ENCODE measurements around the gene MRGPRF.

The MRGPRF gene

GRCh38 chr11:69054397-69055211 lies 41.6 kb upstream of the MRGPRF start:
- TF ChIP-seq JUND (IDR thresholded peaks at IDR 0.05; ENCODE audit: low read depth), result no peak
- no peak for DNase-seq (ENCODE audit: low read depth in 1 of 2, low spot score in 1 of 2)
- in situ Hi-C loops (cut with HindIII; ENCODE audit: low pct_unique_long_range_greater_than_20kb, low sequenced_read_pairs), result no loop called here

GRCh38 chr11:69053546-69054396 lies 40.7 kb upstream of the MRGPRF start:
- no peak for DNase-seq (ENCODE audit: low read depth in 1 of 2, low spot score in 1 of 2)
- in situ Hi-C loops (cut with HindIII; ENCODE audit: low pct_unique_long_range_greater_than_20kb, low sequenced_read_pairs), result no loop called here
- no peak for TF ChIP-seq JUND (IDR thresholded peaks at IDR 0.05; ENCODE audit: low read depth)

GRCh38 chr11:69053169-69053477 lies 40.1 kb upstream of the MRGPRF start:
- in situ Hi-C loops (cut with HindIII; ENCODE audit: low pct_unique_long_range_greater_than_20kb, low sequenced_read_pairs), result no loop called here

GRCh38 chr11:69052343-69053168 lies 39.5 kb upstream of the MRGPRF start:
- no peak for TF ChIP-seq JUND (IDR thresholded peaks at IDR 0.05; ENCODE audit: low read depth)
- in situ Hi-C loops (cut with HindIII; ENCODE audit: low pct_unique_long_range_greater_than_20kb, low sequenced_read_pairs), result no loop called here
- no peak for DNase-seq (ENCODE audit: low read depth in 1 of 2, low spot score in 1 of 2)

More at GRCh38 chr11:69053169-69053477, 40.1 kb upstream of the MRGPRF start:
- no peak for DNase-seq (ENCODE audit: low read depth in 1 of 2, low spot score in 1 of 2)
- TF ChIP-seq JUND (IDR thresholded peaks at IDR 0.05; ENCODE audit: low read depth), result no peak

- no peak for DNase-seq (ENCODE audit: low read depth in 1 of 2, low spot score in 1 of 2)
- TF ChIP-seq JUND (IDR thresholded peaks at IDR 0.05; ENCODE audit: low read depth), result no peak
- in situ Hi-C loops (cut with HindIII; ENCODE audit: low pct_unique_long_range_greater_than_20kb, low sequenced_read_pairs), result no loop called here
Observed at GRCh38 chr11:69051381-69052342, 38.6 kb upstream of the MRGPRF start.

- DNase-seq (ENCODE audit: low read depth in 1 of 2, low spot score in 1 of 2), result no peak
- in situ Hi-C loops (cut with HindIII; ENCODE audit: low pct_unique_long_range_greater_than_20kb, low sequenced_read_pairs), result no loop called here
- no peak for TF ChIP-seq JUND (IDR thresholded peaks at IDR 0.05; ENCODE audit: low read depth)
Observed at GRCh38 chr11:69050592-69051380, 37.7 kb upstream of the MRGPRF start.

GRCh38 chr11:69049490-69049867 lies 36.4 kb upstream of the MRGPRF start:
- no peak for TF ChIP-seq JUND (IDR thresholded peaks at IDR 0.05; ENCODE audit: low read depth)
- DNase-seq (ENCODE audit: low read depth in 1 of 2, low spot score in 1 of 2), result peak in 1 of 2 experiments; percentile 12
- in situ Hi-C loops (cut with HindIII; ENCODE audit: low pct_unique_long_range_greater_than_20kb, low sequenced_read_pairs), result no loop called here

- DNase-seq (ENCODE audit: low read depth in 1 of 2, low spot score in 1 of 2), result peak; percentile 97 to 100
- in situ Hi-C loops (cut with HindIII; ENCODE audit: low pct_unique_long_range_greater_than_20kb, low sequenced_read_pairs), result no loop called here
- TF ChIP-seq JUND (IDR thresholded peaks at IDR 0.05; ENCODE audit: low read depth), result no peak
Observed at GRCh38 chr11:69048694-69049489, 35.8 kb upstream of the MRGPRF start, which contains the start of gene TPCN2. TSS of gene TPCN2 (plus strand) at chr11:69048932. CDS start at chr11:69048998, 66 bp downstream.

GRCh38 chr11:69048031-69048693 lies 35.1 kb upstream of the MRGPRF start:
- in situ Hi-C loops (cut with HindIII; ENCODE audit: low pct_unique_long_range_greater_than_20kb, low sequenced_read_pairs), result no loop called here
- TF ChIP-seq JUND (IDR thresholded peaks at IDR 0.05; ENCODE audit: low read depth), result no peak
- DNase-seq (ENCODE audit: low read depth in 1 of 2, low spot score in 1 of 2), result no peak

Measured in T47D (cell line).